PC-3 (cell line): Measurements from ENCODE around the gene SELENOW. TPM values are rescaled to one million over a fixed set of nuclear protein-coding genes. Genes with fewer than 3 reads are reported as not detected.

Experiments used
- ATAC-seq: fragments of 200-7000 bp; cut with Tn5 transposase; 2 replicates; pipeline ENCODE4 v1.9.1; 2020; ENCODE audit warnings: mild to moderate bottlenecking, moderate library complexity
- BruUV-seq: library from RNA; stranded (reverse); fragments of 400-500 nt; replicated peaks from 2 replicates; lab custom pipeline; 2021; lab: Mats Ljungman, UMichigan
- CTCF ChIA-PET: fragments of 300-600 bp; sonication (Branson Sonifier 250); formaldehyde crosslinking; loops from one replicate; lab custom pipeline; 2022; ENCODE audit warnings: antibody characterized with exemption; lab: Charles Lee
- POLR2A ChIA-PET: fragments of 300-600 bp; sonication (Branson Sonifier 250); formaldehyde crosslinking; loops from one replicate; lab custom pipeline; 2022; ENCODE audit warnings: antibody characterized with exemption; ENCODE audit not compliant: unreplicated experiment; lab: Charles Lee
- DNase-seq: peaks from one replicate; pipeline ENCODE4 v3.0.0-alpha.2; 2015
- H2AFZ ChIP-seq: fragments of 300-600 bp; sonication (generic); 2 replicates; pipeline ENCODE4 v1.6.0; 2016; ENCODE audit warnings: antibody characterized with exemption, low read length
- H3F3A ChIP-seq: fragments of 300-600 bp; sonication (generic); one replicate; pipeline ENCODE4 v1.6.0; 2017; ENCODE audit warnings: antibody characterized with exemption, low read length, control low read depth, mild to moderate bottlenecking; ENCODE audit not compliant: unreplicated experiment
- H3K27ac ChIP-seq: fragments of 300-600 bp; sonication (generic); 2 replicates; pipeline ENCODE4 v1.5.1; 2016; ENCODE audit warnings: mild to moderate bottlenecking, low read length
- H3K27me3 ChIP-seq: fragments of 300-600 bp; sonication (generic); 2 replicates; pipeline ENCODE4 v1.6.1; 2016; ENCODE audit warnings: low read length, mixed read lengths
- H3K36me3 ChIP-seq: fragments of 300-600 bp; sonication (generic); 2 replicates; pipeline ENCODE4 v1.6.1; 2016; ENCODE audit warnings: low read depth, mixed run types, low read length, mixed read lengths
- H3K4me1 ChIP-seq: fragments of 300-600 bp; sonication (generic); 2 replicates; pipeline ENCODE4 v1.5.1; 2016; ENCODE audit warnings: low read length; ENCODE audit not compliant: insufficient read depth
- H3K4me2 ChIP-seq: fragments of 300-600 bp; sonication (generic); 2 replicates; pipeline ENCODE4 v1.6.0; 2016; ENCODE audit warnings: low read length
- H3K4me3 ChIP-seq: fragments of 300-600 bp; sonication (generic); 2 replicates; pipeline ENCODE4 v1.5.1; 2016; ENCODE audit warnings: mild to moderate bottlenecking, low read length, mixed read lengths
- H3K79me2 ChIP-seq: fragments of 300-600 bp; sonication (generic); 2 replicates; pipeline ENCODE4 v1.6.1; 2017; ENCODE audit warnings: low read length, mixed read lengths
- H3K9ac ChIP-seq: fragments of 300-600 bp; sonication (generic); 2 replicates; pipeline ENCODE4 v1.6.0; 2016; ENCODE audit warnings: mild to moderate bottlenecking, low read length
- H3K9me2 ChIP-seq: fragments of 300-600 bp; sonication (generic); replicated peaks from 2 replicates; pipeline ENCODE4 v1.6.1; 2016; ENCODE audit warnings: mixed run types, low read length, mixed read lengths
- H3K9me3 ChIP-seq: fragments of 300-600 bp; sonication (generic); 2 replicates; pipeline ENCODE4 v1.6.1; 2016; ENCODE audit warnings: low read length, mixed read lengths
- H4K20me1 ChIP-seq: fragments of 300-600 bp; sonication (generic); 2 replicates; pipeline ENCODE4 v1.6.1; 2016; ENCODE audit warnings: low read length, mixed read lengths
- CTCF ChIP-seq: fragments of 300-600 bp; sonication (generic); conservative IDR thresholded peaks from 2 replicates; pipeline ENCODE4 v1.5.1; 2017; ENCODE audit warnings: antibody characterized with exemption, low read depth, mild to moderate bottlenecking, low read length
- EZH2 ChIP-seq: fragments of 300-600 bp; sonication (generic); IDR thresholded peaks from one replicate; pipeline ENCODE4 v1.6.1; 2017; ENCODE audit warnings: antibody characterized with exemption, mild to moderate bottlenecking, low read length; ENCODE audit not compliant: unreplicated experiment
- EZH2phosphoT487 ChIP-seq: fragments of 300-600 bp; sonication (generic); IDR thresholded peaks from 2 replicates; pipeline ENCODE4 v1.6.1; 2018; ENCODE audit warnings: mild to moderate bottlenecking, antibody characterized with exemption, low read length, borderline replicate concordance
- intact Hi-C: fragments of 100-400 bp; cut with micrococcal nuclease; formaldehyde crosslinking; loops from 2 replicates; pipeline ENCODE4 v1.9.0; 2023
- total RNA-seq: library from RNA; depleted of rRNA; stranded (reverse); fragments of >200 nt; gene quantifications from 2 replicates; pipeline ENCODE4 v1.2.3, GENCODE V29; 2014

The SELENOW gene
- total RNA-seq, 1 experiment from 2014 or later, result 278 TPM

- Histone ChIP-seq H3K79me2 (no peaks in the 10 kb centered on the region), H3K4me1 (no peaks in the 10 kb centered on the region), H4K20me1 (no peaks in the 10 kb centered on the region), H3K9me2 (no peaks in the 10 kb centered on the region), H3K27me3 (no peaks in the 10 kb centered on the region), H3K9me3 (no peaks in the 10 kb centered on the region), H3K4me2 (no peak overlapping the region), H3F3A (no peaks in the 10 kb centered on the region), H3K36me3 (peaks cover 25% of the 10 kb centered on the region; the same call in 1 of the 2 replicates), H3K9ac (no peak overlapping the region), H3K4me3 (no peak overlapping the region), H3K27ac (no peak overlapping the region), H2AFZ (no peak overlapping the region)
- ChIA-PET CTCF (no interaction called here), POLR2A (no interaction called here)
- no TSS peak for BruUV-seq
- intact Hi-C loops, result no loop called here
- no peak for ATAC-seq
- no peak for DNase-seq
- no peak for TF ChIP-seq CTCF
- no peak for TF ChIP-seq EZH2
- no peak for TF ChIP-seq EZH2phosphoT487
Measured at GRCh38 chr19:47755762-47756626, 22.5 kb upstream of the SELENOW start.

- ChIA-PET CTCF (no interaction called here), POLR2A (no interaction called here)
- Histone ChIP-seq H3F3A (no peaks in the 10 kb centered on the region), H3K79me2 (no peaks in the 10 kb centered on the region), H3K4me1 (no peaks in the 10 kb centered on the region), H3K9me3 (no peaks in the 10 kb centered on the region), H3K27me3 (no peaks in the 10 kb centered on the region), H4K20me1 (no peaks in the 10 kb centered on the region), H3K4me3 (no peak overlapping the region), H3K4me2 (no peak overlapping the region), H3K27ac (no peak overlapping the region), H3K9me2 (no peaks in the 10 kb centered on the region), H2AFZ (no peak overlapping the region), H3K9ac (no peak overlapping the region), H3K36me3 (peaks cover 19% of the 10 kb centered on the region; the same call in 1 of the 2 replicates)
- TF ChIP-seq CTCF (no peak), EZH2phosphoT487 (no peak), EZH2 (no peak)
- ATAC-seq (no peak), DNase-seq (no peak)
- BruUV-seq, result no TSS peak
- intact Hi-C loops, result no loop called here
Measured at GRCh38 chr19:47756627-47756929, 21.9 kb upstream of the SELENOW start.

GRCh38 chr19:47756953-47757608 is 21.4 kb upstream of the SELENOW start:
- H3K79me2 ChIP-seq, result no peaks in the 10 kb centered on the region
- H3K9ac ChIP-seq, result no peak overlapping the region
- no peak overlapping the region for H3K4me3 ChIP-seq
- H3K36me3 ChIP-seq, result peaks cover 18% of the 10 kb centered on the region; the same call in 1 of the 2 replicates
- H3K9me2 ChIP-seq, result no peaks in the 10 kb centered on the region
- ChIA-PET CTCF (no interaction called here), POLR2A (no interaction called here)
- no peaks in the 10 kb centered on the region for H3K27me3 ChIP-seq
- H3K9me3 ChIP-seq, result no peaks in the 10 kb centered on the region
- intact Hi-C loops, result no loop called here
- DNase-seq (no peak), ATAC-seq (no peak)
- H3K4me1 ChIP-seq, result no peaks in the 10 kb centered on the region
- no peak overlapping the region for H2AFZ ChIP-seq
- TF ChIP-seq EZH2phosphoT487 (no peak), EZH2 (no peak), CTCF (no peak)
- BruUV-seq, result no TSS peak
- no peak overlapping the region for H3K4me2 ChIP-seq
- H3F3A ChIP-seq, result no peaks in the 10 kb centered on the region
- H4K20me1 ChIP-seq, result no peaks in the 10 kb centered on the region
- no peak overlapping the region for H3K27ac ChIP-seq
